SK-N-SH treated with all-trans-retinoic acid at 6 μM for 48 hours (cell line): ENCODE measurements around the gene SCG3.

Experiments
- ATAC-seq: fragments of 200-7000 bp; cut with Tn5 transposase; 3 replicates; pipeline ENCODE4 v1.9.1; 2020; ENCODE audit warnings: mild to moderate bottlenecking, moderate library complexity
- ARNTL ChIP-seq: fragments of 450-650 bp; formaldehyde crosslinking; IDR thresholded peaks from 2 replicates; pipeline ENCODE4 v1.5.0; 2020; ENCODE audit warnings: low read depth, mild to moderate bottlenecking, moderate library complexity, borderline replicate concordance
- BACH2 ChIP-seq: fragments of 250-450 bp; sonication (Bioruptor Pico); IDR thresholded peaks from 2 replicates; pipeline ENCODE4 v1.9.0; 2021; ENCODE audit warnings: mild to moderate bottlenecking, borderline replicate concordance
- CREB5 ChIP-seq: fragments of 250-450 bp; sonication (Bioruptor Pico); IDR thresholded peaks from 2 replicates; pipeline ENCODE4 v1.5.1; 2020; ENCODE audit warnings: low read depth, mild to moderate bottlenecking, moderate library complexity
- CSDC2 ChIP-seq: fragments of 250-450 bp; sonication (Bioruptor Pico); IDR thresholded peaks from 2 replicates; pipeline ENCODE4 v1.5.0; 2020; ENCODE audit warnings: mild to moderate bottlenecking, moderate library complexity
- CSRNP3 ChIP-seq: fragments of 250-450 bp; sonication (Bioruptor Pico); IDR thresholded peaks from 2 replicates; pipeline ENCODE4 v1.5.1; 2021; ENCODE audit warnings: mild to moderate bottlenecking, moderate library complexity
- ESRRG ChIP-seq: fragments of 250-450 bp; sonication (Bioruptor Pico); IDR thresholded peaks from 2 replicates; pipeline ENCODE4 v1.6.1; 2021; ENCODE audit warnings: mild to moderate bottlenecking
- GLIS3 ChIP-seq: fragments of 250-450 bp; sonication (Bioruptor Pico); IDR thresholded peaks from 2 replicates; pipeline ENCODE4 v1.5.0; 2020; ENCODE audit warnings: mild to moderate bottlenecking, moderate library complexity
- ISL1 ChIP-seq: fragments of 250-450 bp; sonication (Bioruptor Pico); IDR thresholded peaks from 2 replicates; pipeline ENCODE4 v2.1.2; 2022; ENCODE audit warnings: mild to moderate bottlenecking, moderate library complexity
- OSR1 ChIP-seq: fragments of 250-450 bp; sonication (Bioruptor Pico); IDR thresholded peaks from 2 replicates; pipeline ENCODE4 v1.8.0; 2022; ENCODE audit warnings: moderate library complexity, mild to moderate bottlenecking, inconsistent platforms
- PATZ1 ChIP-seq: fragments of 250-450 bp; sonication (Bioruptor Pico); IDR thresholded peaks from 2 replicates; pipeline ENCODE4 v1.8.0; 2020; ENCODE audit warnings: mild to moderate bottlenecking, moderate library complexity, borderline replicate concordance
- POU6F1 ChIP-seq: fragments of 250-450 bp; sonication (Bioruptor Pico); IDR thresholded peaks from 2 replicates; pipeline ENCODE4 v1.8.0; 2021; ENCODE audit warnings: low read depth, mild to moderate bottlenecking, moderate library complexity, borderline replicate concordance
- PPARA ChIP-seq: fragments of 250-450 bp; sonication (Bioruptor Pico); IDR thresholded peaks from 2 replicates; pipeline ENCODE4 v1.5.0; 2020; ENCODE audit warnings: mild to moderate bottlenecking, borderline replicate concordance
- RARB ChIP-seq: fragments of 250-450 bp; sonication (Bioruptor Pico); IDR thresholded peaks from 2 replicates; pipeline ENCODE4 v1.8.0; 2021; ENCODE audit warnings: mild to moderate bottlenecking, moderate library complexity
- SNAI2 ChIP-seq: fragments of 250-450 bp; sonication (Bioruptor Pico); IDR thresholded peaks from 2 replicates; pipeline ENCODE4 v1.5.0; 2020; ENCODE audit warnings: mild to moderate bottlenecking, moderate library complexity
- TCF4 ChIP-seq: fragments of 250-450 bp; sonication (Bioruptor Pico); IDR thresholded peaks from 2 replicates; pipeline ENCODE4 v1.8.0; 2021; ENCODE audit warnings: mild to moderate bottlenecking, moderate library complexity, borderline replicate concordance
- TOX ChIP-seq: fragments of 250-450 bp; sonication (Bioruptor Pico); IDR thresholded peaks from 2 replicates; pipeline ENCODE4 v1.8.0; 2021; ENCODE audit warnings: mild to moderate bottlenecking, moderate library complexity, borderline replicate concordance
- TSHZ2 ChIP-seq: fragments of 250-450 bp; sonication (Bioruptor Pico); IDR thresholded peaks from 2 replicates; pipeline ENCODE4 v1.5.0; 2020; ENCODE audit warnings: mild to moderate bottlenecking, moderate library complexity
- ZFP3 ChIP-seq: fragments of 250-450 bp; sonication (Bioruptor Pico); IDR thresholded peaks from 2 replicates; pipeline ENCODE4 v1.5.0; 2020; ENCODE audit warnings: mild to moderate bottlenecking, moderate library complexity
- ZFP30 ChIP-seq: fragments of 450-650 bp; formaldehyde crosslinking; IDR thresholded peaks from 2 replicates; pipeline ENCODE4 v1.5.0; 2022; ENCODE audit warnings: mild to moderate bottlenecking, moderate library complexity
- ZNF565 ChIP-seq: fragments of 450-650 bp; formaldehyde crosslinking; conservative IDR thresholded peaks from 2 replicates; pipeline ENCODE4 v1.5.0; 2020; ENCODE audit warnings: low read depth, mild to moderate bottlenecking, moderate library complexity
- ZNF70 ChIP-seq: fragments of 450-650 bp; formaldehyde crosslinking; IDR thresholded peaks from 2 replicates; pipeline ENCODE4 v1.5.0; 2020; ENCODE audit warnings: mild to moderate bottlenecking, moderate library complexity
- ZNF8 ChIP-seq: fragments of 450-650 bp; formaldehyde crosslinking; IDR thresholded peaks from 2 replicates; pipeline ENCODE4 v1.5.0; 2020; ENCODE audit warnings: mild to moderate bottlenecking, moderate library complexity

The SCG3 gene

GRCh38 chr15:51668446-51668845 is 12.9 kb upstream of the SCG3 start:
- ATAC-seq, result no peak
- TF ChIP-seq PPARA (CRISPR knock-in tag) (no peak), ZFP30 (CRISPR knock-in tag) (no peak), OSR1 (no peak), ESRRG (CRISPR knock-in tag) (no peak)

GRCh38 chr15:51669381-51669780 is 11.9 kb upstream of the SCG3 start:
- TF ChIP-seq ZFP3 (CRISPR knock-in tag) (no peak), ESRRG (CRISPR knock-in tag) (no peak), CSDC2 (CRISPR knock-in tag) (no peak), POU6F1 (CRISPR knock-in tag) (no peak), CREB5 (no peak), TSHZ2 (CRISPR knock-in tag) (no peak), OSR1 (no peak), ZNF565 (CRISPR knock-in tag) (no peak), ZFP30 (CRISPR knock-in tag) (no peak), CSRNP3 (CRISPR knock-in tag) (no peak), PPARA (CRISPR knock-in tag) (no peak), TOX (CRISPR knock-in tag) (no peak), ZNF8 (CRISPR knock-in tag) (no peak), ARNTL (CRISPR knock-in tag) (no peak), ISL1 (CRISPR knock-in tag) (no peak), TCF4 (CRISPR knock-in tag) (no peak), SNAI2 (no peak), BACH2 (CRISPR knock-in tag) (no peak), GLIS3 (CRISPR knock-in tag) (no peak), ZNF70 (CRISPR knock-in tag) (no peak)
- TF ChIP-seq, all 23 proteins: peak for 0
- no peak for ATAC-seq

GRCh38 chr15:51672155-51672687 is 9.1 kb upstream of the SCG3 start:
- no peak for TF ChIP-seq RARB (CRISPR knock-in tag)
- TF ChIP-seq ZNF565 (CRISPR knock-in tag), result no peak
- no peak for TF ChIP-seq TOX (CRISPR knock-in tag)
- TF ChIP-seq PATZ1, result no peak
- no peak for TF ChIP-seq SNAI2
- TF ChIP-seq CREB5, result no peak
- TF ChIP-seq GLIS3 (CRISPR knock-in tag), result no peak
- no peak for TF ChIP-seq ZFP3 (CRISPR knock-in tag)
- no peak for TF ChIP-seq TCF4 (CRISPR knock-in tag)
- TF ChIP-seq PPARA (CRISPR knock-in tag), result no peak
- TF ChIP-seq CSRNP3 (CRISPR knock-in tag), result no peak
- no peak for TF ChIP-seq ZNF8 (CRISPR knock-in tag)
- ATAC-seq, result no peak
